Kidney epithelial cell (primary cell): Measurements from ENCODE around the gene HCFC1. TPM values are rescaled to one million over a fixed set of nuclear protein-coding genes. Genes with fewer than 3 reads are reported as not detected.

Experiments
- DNase-seq: peaks from one replicate; pipeline ENCODE4 v3.0.0-alpha.2; 2010; ENCODE audit warnings: low read depth
- H3K27me3 ChIP-seq: 2 replicates; pipeline ENCODE4 v1.6.0; 2011; ENCODE audit warnings: low read length; ENCODE audit not compliant: control insufficient read depth, insufficient read depth
- H3K36me3 ChIP-seq: 2 replicates; pipeline ENCODE4 v1.5.1; 2011; ENCODE audit warnings: low read length; ENCODE audit not compliant: control insufficient read depth, insufficient read depth
- H3K4me3 ChIP-seq: 2 replicates; pipeline ENCODE4 v1.5.1; 2011; ENCODE audit warnings: low read depth, mild to moderate bottlenecking, control low read depth, low read length
- total RNA-seq: library from RNA; depleted of rRNA; stranded (reverse); fragments of >200 nt; gene quantifications from 2 replicates; pipeline ENCODE4 v1.2.3, GENCODE V29; 2015
- TF ChIP-seq, protein P1 (sequence below): IDR thresholded peaks from 2 replicates; pipeline ENCODE4 v1.5.1; 2011; ENCODE audit warnings: mild to moderate bottlenecking, moderate library complexity, low read length, control low read depth, inconsistent platforms; ENCODE audit not compliant: insufficient read depth, poor library complexity, severe bottlenecking

The HCFC1 gene
- total RNA-seq, 1 donor from 2014 or later, result 56.2 TPM

DNA sequence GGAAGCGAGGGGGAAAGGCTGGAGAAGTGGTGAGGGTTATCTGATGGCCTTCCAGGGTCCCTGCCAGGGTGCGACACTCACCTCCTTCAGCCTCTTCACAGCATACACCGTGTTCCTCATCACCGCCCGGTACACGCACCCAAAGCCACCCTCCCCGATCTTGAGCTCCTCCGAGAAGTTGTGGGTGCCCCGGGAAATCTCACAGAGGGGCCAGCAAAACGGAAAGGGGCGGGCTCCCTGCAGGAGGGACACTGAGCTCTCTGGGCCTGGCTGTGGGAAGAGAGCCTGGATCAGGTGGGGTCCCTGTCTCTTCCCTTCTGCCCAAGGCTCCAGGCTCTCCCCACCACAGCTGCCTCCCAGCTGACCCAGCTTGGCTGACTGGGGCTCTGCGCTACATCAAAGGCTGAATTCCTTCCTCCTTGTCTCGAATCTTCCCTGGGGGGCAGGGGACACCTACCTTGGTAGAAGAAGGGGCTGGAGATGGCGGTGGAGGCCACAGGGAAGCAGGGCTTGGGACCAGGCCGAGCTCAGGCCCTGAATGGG, 47.0 kb upstream of the HCFC1 start:
- Histone ChIP-seq H3K36me3 (no peaks in the 10 kb centered on the region), H3K4me3 (peak overlapping the region; percentile 59), H3K27me3 (no peaks in the 10 kb centered on the region)
- no peak for DNase-seq
- TF ChIP-seq, protein P1, sequence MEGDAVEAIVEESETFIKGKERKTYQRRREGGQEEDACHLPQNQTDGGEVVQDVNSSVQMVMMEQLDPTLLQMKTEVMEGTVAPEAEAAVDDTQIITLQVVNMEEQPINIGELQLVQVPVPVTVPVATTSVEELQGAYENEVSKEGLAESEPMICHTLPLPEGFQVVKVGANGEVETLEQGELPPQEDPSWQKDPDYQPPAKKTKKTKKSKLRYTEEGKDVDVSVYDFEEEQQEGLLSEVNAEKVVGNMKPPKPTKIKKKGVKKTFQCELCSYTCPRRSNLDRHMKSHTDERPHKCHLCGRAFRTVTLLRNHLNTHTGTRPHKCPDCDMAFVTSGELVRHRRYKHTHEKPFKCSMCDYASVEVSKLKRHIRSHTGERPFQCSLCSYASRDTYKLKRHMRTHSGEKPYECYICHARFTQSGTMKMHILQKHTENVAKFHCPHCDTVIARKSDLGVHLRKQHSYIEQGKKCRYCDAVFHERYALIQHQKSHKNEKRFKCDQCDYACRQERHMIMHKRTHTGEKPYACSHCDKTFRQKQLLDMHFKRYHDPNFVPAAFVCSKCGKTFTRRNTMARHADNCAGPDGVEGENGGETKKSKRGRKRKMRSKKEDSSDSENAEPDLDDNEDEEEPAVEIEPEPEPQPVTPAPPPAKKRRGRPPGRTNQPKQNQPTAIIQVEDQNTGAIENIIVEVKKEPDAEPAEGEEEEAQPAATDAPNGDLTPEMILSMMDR, result no peak

DNA sequence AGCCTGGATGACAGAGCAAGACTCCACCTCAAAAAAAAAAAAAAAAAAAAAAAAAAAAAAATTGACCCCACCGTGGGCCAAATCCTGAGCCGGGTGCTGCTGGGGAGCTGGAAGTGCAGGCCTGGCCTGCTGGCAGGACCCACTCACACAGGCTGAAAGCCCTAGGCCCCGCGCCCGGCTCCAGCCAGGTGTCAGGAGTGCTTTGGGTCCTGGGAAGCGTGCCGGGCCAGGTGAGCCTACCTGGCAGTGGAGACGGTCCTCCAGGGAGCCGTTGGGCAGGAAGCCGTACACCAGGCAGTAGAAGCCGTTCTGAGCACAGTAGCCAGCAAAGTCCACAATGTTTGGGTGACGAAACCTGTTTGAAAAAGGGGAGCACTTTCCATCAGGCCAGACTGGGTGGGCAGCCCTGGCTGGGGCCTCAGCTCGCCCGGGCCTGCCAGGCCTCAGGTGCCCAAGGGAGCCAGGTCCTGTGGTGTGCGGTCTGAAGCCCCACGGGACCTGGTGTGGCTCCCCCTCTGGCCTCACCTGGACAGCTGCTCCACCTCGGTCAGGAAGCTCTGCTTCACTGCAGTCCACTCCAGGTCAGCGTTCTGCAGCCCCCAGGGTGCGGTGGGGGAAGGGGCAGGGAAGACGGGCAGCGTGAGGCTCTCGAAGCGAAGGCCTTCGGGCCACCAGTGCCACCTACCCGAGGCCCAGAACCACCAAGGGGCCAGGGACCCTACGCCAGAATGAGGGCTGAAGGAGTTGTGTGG, 46.3 kb upstream of the HCFC1 start:
- Histone ChIP-seq H3K27me3 (no peaks in the 10 kb centered on the region), H3K4me3 (no peak overlapping the region), H3K36me3 (no peaks in the 10 kb centered on the region)
- TF ChIP-seq, protein P1, result no peak
- no peak for DNase-seq

DNA sequence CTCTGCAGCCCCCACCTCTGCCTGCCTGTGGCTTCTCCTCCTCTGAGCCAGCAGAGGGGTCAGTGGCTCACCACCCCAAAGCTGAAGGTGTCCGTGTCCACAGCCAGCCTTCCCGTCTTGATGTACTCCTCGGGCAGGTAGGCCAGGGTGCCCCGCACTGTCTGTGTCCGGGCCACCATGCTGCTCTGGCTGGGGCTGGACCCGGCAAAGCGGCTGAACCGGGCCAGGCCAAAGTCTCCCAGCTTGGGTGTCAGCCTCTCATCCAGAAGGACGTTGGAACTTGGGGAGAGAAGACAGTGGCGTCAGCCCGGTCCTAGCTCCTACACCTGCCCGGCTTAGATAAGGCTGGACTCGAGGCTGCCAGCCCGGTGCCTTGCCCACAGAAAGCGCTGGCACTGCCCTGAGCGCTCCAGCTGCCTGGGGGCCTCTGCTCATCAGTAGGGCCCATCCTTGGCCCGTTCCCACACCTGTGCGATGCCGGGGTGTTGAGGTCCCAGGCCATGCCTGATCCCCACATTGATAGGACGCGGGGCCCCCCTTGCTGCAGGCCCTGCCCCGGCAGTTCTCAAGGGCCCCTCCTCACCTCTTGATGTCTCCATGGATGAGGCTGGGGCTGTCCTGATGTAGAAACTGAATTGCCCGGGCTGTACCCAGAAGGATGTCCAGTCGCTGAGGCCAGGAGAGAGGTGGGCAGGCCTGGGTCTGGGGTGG, 44.9 kb upstream of the HCFC1 start:
- Histone ChIP-seq H3K4me3 (no peak overlapping the region), H3K27me3 (no peaks in the 10 kb centered on the region), H3K36me3 (no peaks in the 10 kb centered on the region)
- DNase-seq, result no peak
- TF ChIP-seq, protein P1, result no peak

DNA sequence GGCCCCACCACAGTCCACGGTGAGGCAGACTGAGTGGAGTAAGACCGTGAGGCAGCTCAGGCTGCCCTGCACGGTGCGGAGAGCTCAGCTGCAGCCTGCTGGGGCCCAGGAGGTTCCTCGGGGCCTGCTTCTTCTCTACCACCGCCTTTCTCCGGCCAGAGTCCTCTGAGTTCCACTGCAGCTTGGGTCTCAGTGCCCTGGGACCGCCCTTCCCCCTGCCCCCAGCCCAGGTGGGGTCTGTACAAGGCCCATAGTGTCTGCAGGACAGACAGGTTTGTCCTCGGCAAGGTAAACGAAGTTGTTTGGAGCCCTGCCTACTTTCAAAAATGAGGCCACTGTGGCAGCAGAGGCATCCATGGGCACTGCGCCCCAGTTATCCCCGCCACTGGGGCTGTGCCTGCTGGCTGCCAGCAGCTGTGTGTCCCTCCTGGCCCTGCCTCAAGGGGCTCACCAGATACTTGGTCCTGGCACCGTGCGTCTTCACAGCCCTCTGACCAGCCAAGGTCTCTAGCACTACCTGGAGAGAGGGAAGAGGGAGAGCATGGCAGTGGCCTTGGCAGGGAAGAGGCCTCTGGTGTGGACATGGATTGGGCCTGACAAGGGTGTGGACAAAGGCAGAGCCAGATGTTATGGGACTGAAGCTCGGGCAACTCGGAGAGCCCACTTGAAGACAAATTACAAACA, 44.1 kb upstream of the HCFC1 start:
- no peak for DNase-seq
- TF ChIP-seq, protein P1, result no peak
- H3K4me3 ChIP-seq, result no peak overlapping the region
- H3K36me3 ChIP-seq, result peaks cover 1% of the 10 kb centered on the region
- H3K27me3 ChIP-seq, result no peaks in the 10 kb centered on the region

DNA sequence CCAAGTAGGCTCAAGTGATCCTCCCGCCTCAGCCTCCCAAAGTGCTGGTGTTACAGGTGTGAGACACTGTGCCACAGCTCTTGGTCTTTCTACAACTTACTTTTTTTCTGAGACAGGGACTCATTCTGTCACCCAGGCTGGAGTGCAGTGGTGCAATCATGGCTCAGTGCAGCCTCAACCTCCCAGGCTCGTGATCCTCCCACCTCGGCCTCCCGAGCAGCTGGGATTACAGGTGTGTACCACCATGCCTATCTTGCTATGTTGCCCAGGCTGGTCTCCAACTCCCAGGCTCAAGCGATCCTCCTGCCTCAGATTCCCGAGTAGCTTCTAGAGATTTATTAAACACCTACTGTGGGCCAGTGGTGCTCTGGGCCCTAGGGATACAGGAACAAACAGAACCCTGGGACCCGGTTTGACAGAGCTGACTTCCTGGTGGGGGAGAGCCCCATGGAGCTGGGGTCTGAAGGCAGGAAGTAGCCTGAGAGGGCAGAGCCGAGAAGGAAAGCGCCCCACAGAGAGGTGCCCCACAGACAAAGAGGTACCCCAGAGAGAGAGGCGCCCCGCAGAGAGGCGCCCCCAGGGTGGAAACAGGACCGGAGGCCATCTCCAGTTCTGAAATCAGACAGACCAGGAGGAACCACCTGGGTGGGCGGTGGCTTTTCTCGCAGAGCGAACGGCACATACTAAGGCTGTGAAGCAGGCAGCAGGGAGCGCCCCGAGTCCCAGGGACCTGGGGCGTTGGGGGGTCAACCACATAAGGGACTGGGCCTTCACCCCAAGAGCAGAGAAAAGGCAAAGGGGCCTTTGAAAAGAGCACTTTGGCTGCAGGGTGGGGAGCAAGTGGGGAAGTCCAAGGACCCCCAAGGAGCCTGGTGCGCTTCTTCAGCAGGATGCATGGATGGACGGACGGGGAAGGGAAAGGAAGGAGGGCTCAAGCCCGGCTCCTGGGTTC, 43.1 kb upstream of the HCFC1 start:
- Histone ChIP-seq H3K36me3 (peaks cover 1% of the 10 kb centered on the region), H3K27me3 (no peaks in the 10 kb centered on the region), H3K4me3 (no peak overlapping the region)
- TF ChIP-seq, protein P1, result no peak
- DNase-seq, result no peak
